GM20000 (cell line): ENCODE results near the gene CPSF6.

Experiments used
- DNase-seq: peaks from one replicate; pipeline ENCODE4 v3.0.0; 2012; ENCODE audit warnings: low spot score
- CTCF ChIP-seq: IDR thresholded peaks from 2 replicates; pipeline ENCODE4 v1.5.1; 2012; ENCODE audit warnings: mild to moderate bottlenecking, control low read depth; ENCODE audit errors: extremely low read depth, missing control alignments

Gene CPSF6

GRCh38 chr12:69225251-69225910, 14.0 kb upstream of the CPSF6 start:
- no peak for DNase-seq
- TF ChIP-seq CTCF, result no peak

GRCh38 chr12:69231479-69231878, 7.9 kb upstream of the CPSF6 start:
- TF ChIP-seq CTCF, result no peak
- no peak for DNase-seq

GRCh38 chr12:69238589-69239351, 599 bp upstream of the CPSF6 start:
- no peak for DNase-seq
- no peak for TF ChIP-seq CTCF

- TF ChIP-seq CTCF, result no peak
- DNase-seq, result peak; percentile 53
Measured at GRCh38 chr12:69239922-69240630, 707 bp downstream of the CPSF6 start.

- DNase-seq, result peak; percentile 42
Measured at GRCh38 chr12:69240631-69240995, 1.2 kb downstream of the CPSF6 start.

GRCh38 chr12:69241438-69242092, 2.2 kb downstream of the CPSF6 start:
- no peak for DNase-seq
- no peak for TF ChIP-seq CTCF

More at GRCh38 chr12:69240631-69240995, 1.2 kb downstream of the CPSF6 start:
- no peak for TF ChIP-seq CTCF
